RWPE2 (cell line): ENCODE measurements around the gene TENM4.

Experiments used
- ATAC-seq: fragments of 200-7000 bp; cut with Tn5 transposase; 3 replicates; pipeline ENCODE4 v1.9.1; 2021; ENCODE audit warnings: low read depth
- DNase-seq: peaks from one replicate; pipeline ENCODE4 v3.0.0-alpha.2; 2020; ENCODE audit warnings: low spot score
- H3K27ac ChIP-seq: fragments of 450-650 bp; 2 replicates; pipeline ENCODE4 v1.5.1; 2017; ENCODE audit warnings: mild to moderate bottlenecking; ENCODE audit not compliant: poor library complexity, severe bottlenecking
- H3K27me3 ChIP-seq: fragments of 250-450 bp; sonication (Bioruptor Pico); 2 replicates; pipeline ENCODE4 v1.5.1; 2021; ENCODE audit warnings: mild to moderate bottlenecking, moderate library complexity; ENCODE audit not compliant: insufficient read depth, poor library complexity, severe bottlenecking
- H3K36me3 ChIP-seq: fragments of 250-450 bp; sonication (Bioruptor Pico); 2 replicates; pipeline ENCODE4 v1.5.1; 2020; ENCODE audit warnings: low read depth, mild to moderate bottlenecking, moderate library complexity
- H3K4me1 ChIP-seq: fragments of 250-450 bp; sonication (Bioruptor Pico); 2 replicates; pipeline ENCODE4 v1.5.1; 2021; ENCODE audit warnings: mild to moderate bottlenecking, moderate library complexity; ENCODE audit not compliant: insufficient read depth, poor library complexity, severe bottlenecking
- H3K4me3 ChIP-seq: fragments of 250-450 bp; sonication (Bioruptor Pico); 2 replicates; pipeline ENCODE4 v1.5.1; 2021; ENCODE audit warnings: mild to moderate bottlenecking, moderate library complexity; ENCODE audit not compliant: severe bottlenecking
- H3K9me3 ChIP-seq: fragments of 250-450 bp; sonication (Bioruptor Pico); 2 replicates; pipeline ENCODE4 v1.5.1; 2021; ENCODE audit warnings: mild to moderate bottlenecking, moderate library complexity; ENCODE audit not compliant: severe bottlenecking
- CTCF ChIP-seq: fragments of 450-650 bp; IDR thresholded peaks from one replicate; pipeline ENCODE4 v1.5.1; 2017; ENCODE audit warnings: mild to moderate bottlenecking, moderate library complexity; ENCODE audit not compliant: poor library complexity, severe bottlenecking

The TENM4 gene

DNA sequence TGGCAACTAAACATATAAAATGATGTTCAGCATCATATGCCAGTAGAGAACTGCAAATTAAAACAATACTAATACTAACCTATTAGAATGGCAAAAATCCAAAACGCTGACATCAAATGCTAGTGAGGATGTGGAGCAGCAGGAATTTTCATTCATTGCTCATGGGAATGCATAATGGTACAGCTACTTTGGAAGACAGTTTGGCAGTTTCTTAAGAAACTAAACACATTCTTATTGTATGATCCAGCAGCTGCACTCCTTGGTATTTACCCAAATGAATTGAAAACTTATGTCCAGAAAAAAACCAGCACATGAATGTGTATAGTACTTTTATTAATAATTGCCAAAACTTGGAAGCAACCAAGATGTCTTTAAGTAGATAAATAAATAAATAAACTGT lies 258.0 kb downstream of the TENM4 start:
- Histone ChIP-seq H3K9me3 (no peaks in the 10 kb centered on the region), H3K4me1 (no peaks in the 10 kb centered on the region), H3K27ac (no peak overlapping the region), H3K36me3 (no peaks in the 10 kb centered on the region), H3K4me3 (no peak overlapping the region), H3K27me3 (no peaks in the 10 kb centered on the region)
- no peak for ATAC-seq
- DNase-seq, result no peak
- no peak for TF ChIP-seq CTCF

GRCh38 chr11:79179087-79179486 lies 261.7 kb downstream of the TENM4 start:
- ATAC-seq (no peak), DNase-seq (no peak)
- H3K4me1 ChIP-seq, result no peaks in the 10 kb centered on the region
- H3K27ac ChIP-seq, result no peak overlapping the region
- TF ChIP-seq CTCF, result no peak
- no peak overlapping the region for H3K4me3 ChIP-seq
- H3K27me3 ChIP-seq, result no peaks in the 10 kb centered on the region
- H3K36me3 ChIP-seq, result no peaks in the 10 kb centered on the region
- H3K9me3 ChIP-seq, result no peaks in the 10 kb centered on the region

- DNase-seq, result no peak
- no peaks in the 10 kb centered on the region for H3K9me3 ChIP-seq
- no peaks in the 10 kb centered on the region for H3K36me3 ChIP-seq
- no peaks in the 10 kb centered on the region for H3K27me3 ChIP-seq
- H3K27ac ChIP-seq, result no peak overlapping the region
- no peak for TF ChIP-seq CTCF
- ATAC-seq, result 0 out of 3 replicates have a peak, but pooled peaks have one; percentile 33
- H3K4me1 ChIP-seq, result no peaks in the 10 kb centered on the region
- no peak overlapping the region for H3K4me3 ChIP-seq
Measured at GRCh38 chr11:79174045-79175008, 266.5 kb downstream of the TENM4 start.

- Histone ChIP-seq H3K36me3 (no peaks in the 10 kb centered on the region), H3K27me3 (no peaks in the 10 kb centered on the region), H3K27ac (no peak overlapping the region), H3K4me3 (no peak overlapping the region), H3K4me1 (peaks cover 4% of the 10 kb centered on the region), H3K9me3 (no peaks in the 10 kb centered on the region)
- no peak for TF ChIP-seq CTCF
- no peak for DNase-seq
- no peak for ATAC-seq
Measured at GRCh38 chr11:79173615-79174014, 267.2 kb downstream of the TENM4 start.

GRCh38 chr11:79170321-79170720 lies 270.5 kb downstream of the TENM4 start:
- DNase-seq (no peak), ATAC-seq (no peak)
- H3K4me3 ChIP-seq, result no peak overlapping the region
- no peaks in the 10 kb centered on the region for H3K27me3 ChIP-seq
- H3K36me3 ChIP-seq, result no peaks in the 10 kb centered on the region
- no peak overlapping the region for H3K27ac ChIP-seq
- TF ChIP-seq CTCF, result no peak
- peaks cover 13% of the 10 kb centered on the region for H3K4me1 ChIP-seq
- no peaks in the 10 kb centered on the region for H3K9me3 ChIP-seq
